GM18517 (cell line): ENCODE data around the gene GPR89A.
"Not testable (repeated sequence)": the region's sequence is repeated elsewhere in the genome, so short reads cannot be mapped to it uniquely, and the experiment has no call there.

Source experiments
- ATAC-seq: cut with Tn5 transposase; IDR thresholded peaks from one replicate; pipeline ENCODE4 v1.9.1; 2021; ENCODE audit warnings: mild to moderate bottlenecking, moderate library complexity; ENCODE audit not compliant: unreplicated experiment

Gene GPR89A

DNA sequence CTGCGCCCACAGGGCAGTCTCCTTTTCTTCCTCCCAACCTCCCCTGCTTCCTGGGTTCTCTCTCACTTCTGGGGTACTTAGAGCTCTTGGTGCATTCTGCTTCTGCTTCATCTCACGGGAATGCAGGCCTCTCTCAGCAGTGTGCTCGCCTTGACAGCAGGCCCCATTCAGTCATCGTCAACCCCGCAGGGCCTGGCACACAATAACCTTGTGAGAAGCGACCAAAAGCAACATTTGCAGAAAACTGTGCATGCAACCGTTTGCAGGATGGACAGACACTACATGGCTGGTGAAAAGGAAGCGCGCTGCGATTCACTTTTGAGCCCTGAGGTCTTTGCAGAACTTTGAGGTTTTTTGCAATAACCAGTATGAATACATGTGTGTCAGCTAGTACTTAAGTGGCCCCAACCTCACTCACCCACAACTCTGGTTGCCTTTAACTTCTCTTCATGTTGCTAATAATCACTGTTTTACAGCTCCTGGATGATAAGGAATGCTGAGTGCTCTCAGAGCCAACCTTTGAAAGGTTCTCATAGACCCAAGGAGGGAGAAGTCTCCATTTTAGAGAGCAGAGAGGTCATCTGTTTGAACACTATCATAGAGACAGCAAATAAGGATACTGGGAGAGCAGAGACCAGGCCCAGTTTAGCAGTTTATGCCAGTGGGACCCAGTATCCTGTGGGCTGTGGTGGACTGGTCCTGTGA lies 109.0 kb downstream of the GPR89A start:
- ATAC-seq, result no peak

DNA sequence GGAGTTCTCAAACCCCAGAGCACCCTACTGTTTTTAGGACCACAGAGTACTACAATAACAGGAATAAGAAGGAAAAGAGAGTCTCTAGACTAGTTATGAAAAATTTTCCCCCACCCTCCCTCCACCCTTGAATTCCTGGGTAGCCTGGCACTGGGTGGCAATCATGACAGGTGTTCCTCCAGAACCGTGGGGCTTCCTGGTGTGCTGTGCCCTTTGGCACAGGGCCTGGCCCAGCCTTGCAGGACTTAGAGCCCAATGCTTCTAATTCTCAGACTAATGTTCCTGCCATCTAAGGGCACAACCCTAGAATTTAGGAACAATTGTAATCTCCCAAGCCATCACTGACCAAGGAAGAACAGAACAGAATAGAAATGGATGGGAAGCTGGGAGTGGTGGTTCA lies 110.0 kb downstream of the GPR89A start:
- no peak for ATAC-seq

DNA sequence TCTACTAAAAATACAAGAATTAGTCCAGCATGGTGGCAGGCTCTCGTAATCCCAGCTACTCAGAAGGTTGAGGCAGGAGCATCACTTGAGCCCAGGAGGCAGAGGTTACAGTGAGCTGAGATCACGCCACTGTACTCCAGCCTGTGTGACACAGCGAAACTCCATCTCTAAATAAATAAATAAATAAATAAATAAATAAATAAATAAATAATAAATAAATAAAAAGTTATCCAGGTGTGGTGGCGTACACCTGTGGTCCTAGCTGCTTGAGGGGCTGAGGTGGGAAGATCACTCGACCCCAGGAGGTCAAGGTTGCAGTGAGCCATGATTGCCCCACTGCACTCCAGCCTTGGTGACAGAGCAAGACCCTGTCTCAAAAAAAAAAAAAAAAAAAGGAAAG lies 110.7 kb downstream of the GPR89A start:
- ATAC-seq, result not testable (repeated sequence)

DNA sequence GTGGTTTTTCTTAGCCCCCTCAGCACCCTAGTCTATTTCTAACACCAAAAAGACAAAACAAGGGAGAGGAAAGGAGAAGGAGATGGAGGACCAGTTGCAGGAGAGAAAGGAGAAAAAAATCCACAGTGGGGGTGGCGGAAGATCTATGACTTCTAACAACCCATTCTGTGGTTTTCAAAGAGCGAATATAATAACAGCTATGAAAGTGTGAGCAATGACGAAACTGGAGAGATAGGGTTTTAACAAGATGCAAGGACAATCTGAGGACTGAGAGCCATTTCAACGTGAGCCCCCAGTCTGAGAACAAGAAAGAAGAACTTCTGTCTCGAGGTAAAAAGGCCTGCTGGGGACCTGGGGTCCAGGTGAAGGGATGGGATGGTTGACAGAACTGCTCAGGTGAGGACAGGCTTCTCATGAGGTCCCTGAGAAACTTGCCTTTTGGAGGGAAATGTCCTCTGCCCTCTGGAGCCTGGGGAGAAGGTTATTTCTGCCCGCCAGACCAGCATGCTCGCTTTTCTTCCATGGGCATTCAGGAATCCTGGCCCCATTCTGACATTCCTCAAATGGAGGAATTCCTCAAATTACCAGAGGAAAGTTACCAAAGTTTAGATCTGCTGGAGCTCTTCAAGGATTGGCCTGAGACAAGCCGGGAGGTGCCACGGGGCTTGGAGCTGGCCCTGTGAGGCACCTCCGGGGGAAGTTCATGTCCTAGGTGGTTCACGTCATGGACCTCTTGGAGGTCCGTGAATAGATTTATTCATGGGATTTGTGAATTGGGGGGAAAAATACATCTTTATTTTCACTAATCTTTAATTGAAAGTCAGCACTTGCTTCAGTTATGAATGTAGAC lies 111.7 kb downstream of the GPR89A start, which contains the start of gene CD160:
CD160 (plus strand) TSS at position 270 of the 850 bp plus-strand sequence. CDS start 8,829 bp downstream, outside the sequence.
- ATAC-seq, result no peak
